CD4-positive, alpha-beta T cell treated with Interleukin-4 for 1 hour (primary cell): ENCODE measurements around the gene TRIM67.

ENCODE experiments used
- DNase-seq, 2 donors: peaks; one replicate each; pipeline ENCODE4 v3.0.0-alpha.2; 2020 to 2022

Gene TRIM67

GRCh38 chr1:231238298-231238697 lies 76.4 kb downstream of the TRIM67 start:
- DNase-seq, result no peak

- no peak for DNase-seq
Measured at GRCh38 chr1:231240531-231240882, 78.6 kb downstream of the TRIM67 start.

GRCh38 chr1:231240883-231241735 lies 79.3 kb downstream of the TRIM67 start, which contains the start of gene GNPAT:
Gene GNPAT, plus strand, starts transcription at chr1:231241212. Its CDS starts 167 bp downstream, at chr1:231241379.
- DNase-seq, result peak; percentile 89 to 90

GRCh38 chr1:231241750-231242149 lies 79.9 kb downstream of the TRIM67 start:
- no peak for DNase-seq

GRCh38 chr1:231242516-231243198 lies 80.8 kb downstream of the TRIM67 start:
- peak in 1 of 2 donors; percentile 22 for DNase-seq

- DNase-seq, result no peak
Measured at GRCh38 chr1:231248778-231249177, 86.9 kb downstream of the TRIM67 start.

GRCh38 chr1:231252336-231252735 lies 90.5 kb downstream of the TRIM67 start:
- no peak for DNase-seq

GRCh38 chr1:231260351-231260750 lies 98.5 kb downstream of the TRIM67 start:
- no peak for DNase-seq

- no peak for DNase-seq
Measured at GRCh38 chr1:231264642-231265041, 102.8 kb downstream of the TRIM67 start.

GRCh38 chr1:231265379-231265778 lies 103.5 kb downstream of the TRIM67 start:
- DNase-seq, result no peak

GRCh38 chr1:231266811-231267322 lies 105.0 kb downstream of the TRIM67 start:
- DNase-seq, result no peak
